GM23338 (cell line): ENCODE measurements around the gene NPY. TPM values are rescaled to one million over a fixed set of nuclear protein-coding genes. Genes with fewer than 3 reads are reported as not detected.

Source experiments
- ATAC-seq: fragments of 200-7000 bp; cut with Tn5 transposase; 3 replicates; pipeline ENCODE4 v1.9.1; 2020
- DNase-seq: peaks from one replicate; pipeline ENCODE4 v3.0.0-alpha.2; 2015; ENCODE audit warnings: low spot score
- H2AFZ ChIP-seq: fragments of 200-600 bp; sonication (generic); 2 replicates; pipeline ENCODE4 v1.8.0; 2016; ENCODE audit warnings: antibody characterized with exemption, mild to moderate bottlenecking, moderate library complexity
- H3F3A ChIP-seq: fragments of 200-600 bp; sonication (generic); replicated peaks from 2 replicates; pipeline ENCODE4 v1.8.0; 2017; ENCODE audit warnings: antibody characterized with exemption, mixed run types, low read depth
- H3K27ac ChIP-seq: fragments of 200-600 bp; sonication (generic); 2 replicates; pipeline ENCODE4 v1.6.1; 2016; ENCODE audit warnings: low read depth
- H3K27me3 ChIP-seq: fragments of 200-600 bp; sonication (generic); 2 replicates; pipeline ENCODE4 v1.8.0; 2016; ENCODE audit warnings: mild to moderate bottlenecking, mixed run types, moderate library complexity; ENCODE audit not compliant: insufficient read depth
- H3K36me3 ChIP-seq: fragments of 200-600 bp; sonication (generic); 2 replicates; pipeline ENCODE4 v1.8.0; 2016; ENCODE audit warnings: mild to moderate bottlenecking; ENCODE audit not compliant: insufficient read depth
- H3K4me1 ChIP-seq: fragments of 200-600 bp; sonication (generic); 2 replicates; pipeline ENCODE4 v1.8.0; 2016; ENCODE audit warnings: mild to moderate bottlenecking, moderate library complexity; ENCODE audit not compliant: insufficient read depth
- H3K4me2 ChIP-seq: fragments of 200-600 bp; sonication (generic); 2 replicates; pipeline ENCODE4 v1.7.1; 2017; ENCODE audit warnings: mixed run types
- H3K4me3 ChIP-seq: fragments of 200-600 bp; sonication (generic); 2 replicates; pipeline ENCODE4 v1.6.1; 2016; ENCODE audit warnings: mixed run types
- H3K79me2 ChIP-seq: fragments of 200-600 bp; sonication (generic); replicated peaks from 2 replicates; pipeline ENCODE4 v1.8.0; 2017; ENCODE audit warnings: mild to moderate bottlenecking; ENCODE audit not compliant: insufficient read depth
- H3K9me2 ChIP-seq: fragments of 200-600 bp; sonication (generic); 2 replicates; pipeline ENCODE4 v1.8.0; 2017; ENCODE audit not compliant: insufficient read depth
- H4K20me1 ChIP-seq: fragments of 200-600 bp; sonication (generic); replicated peaks from 2 replicates; pipeline ENCODE4 v1.8.0; 2017; ENCODE audit warnings: mild to moderate bottlenecking; ENCODE audit not compliant: insufficient read depth
- H3K27ac Mint-ChIP-seq: 2 replicates; pipeline ENCODE4 v1.8.0; 2020; ENCODE audit warnings: inconsistent platforms, mild to moderate bottlenecking, moderate library complexity, mixed read lengths
- H3K27me3 Mint-ChIP-seq: 3 replicates; pipeline ENCODE4 v1.8.0; 2022; ENCODE audit warnings: low read depth, mild to moderate bottlenecking, moderate library complexity, mixed read lengths, inconsistent platforms; ENCODE audit not compliant: insufficient read depth, poor library complexity
- H3K36me3 Mint-ChIP-seq: 3 replicates; pipeline ENCODE4 v1.8.0; 2021; ENCODE audit warnings: low read depth, mild to moderate bottlenecking, inconsistent platforms, moderate library complexity, mixed read lengths
- H3K4me1 Mint-ChIP-seq: 3 replicates; pipeline ENCODE4 v1.8.0; 2020; ENCODE audit warnings: mild to moderate bottlenecking, inconsistent platforms, mixed read lengths
- H3K4me3 Mint-ChIP-seq: 3 replicates; pipeline ENCODE4 v1.8.0; 2021; ENCODE audit warnings: moderate library complexity, mild to moderate bottlenecking, inconsistent platforms, mixed read lengths
- H3K9me3 Mint-ChIP-seq: 3 replicates; pipeline ENCODE4 v1.8.0; 2020; ENCODE audit warnings: moderate library complexity, mild to moderate bottlenecking, inconsistent platforms, mixed read lengths
- CREB1 ChIP-seq: fragments of 250-450 bp; sonication (Bioruptor Pico); IDR thresholded peaks from 2 replicates; pipeline ENCODE4 v1.5.0; 2020; ENCODE audit warnings: low read depth, mild to moderate bottlenecking, moderate library complexity
- JUNB ChIP-seq: IDR thresholded peaks from one replicate; pipeline ENCODE4 v1.6.1; 2016; ENCODE audit warnings: antibody characterized with exemption; ENCODE audit not compliant: unreplicated experiment
- NANOG ChIP-seq: IDR thresholded peaks from 2 replicates; pipeline ENCODE4 v1.6.1; 2016; ENCODE audit warnings: antibody characterized with exemption, borderline replicate concordance
- POLR2AphosphoS5 ChIP-seq: IDR thresholded peaks from 2 replicates; pipeline ENCODE4 v1.6.1; 2016; ENCODE audit warnings: antibody characterized with exemption, low read depth
- STAT1 ChIP-seq: IDR thresholded peaks from one replicate; pipeline ENCODE4 v1.6.1; 2016; ENCODE audit warnings: antibody characterized with exemption; ENCODE audit not compliant: unreplicated experiment
- ZNF114 ChIP-seq: fragments of 250-450 bp; sonication (Bioruptor Pico); IDR thresholded peaks from 2 replicates; pipeline ENCODE4 v1.5.0; 2020; ENCODE audit warnings: mild to moderate bottlenecking, moderate library complexity
- ZNF331 ChIP-seq: fragments of 250-450 bp; sonication (Bioruptor Pico); IDR thresholded peaks from 2 replicates; pipeline ENCODE4 v1.5.0; 2020; ENCODE audit warnings: low read depth, mild to moderate bottlenecking, moderate library complexity
- polyA plus RNA-seq: library from polyadenylated mRNA; unstranded; fragments of >200 nt; fragmentation: Nextera tagmentation; extraction: Ambion mirVana; gene quantifications from 2 replicates; pipeline ENCODE4 v1.2.1, GENCODE V29; 2016
- total RNA-seq: library from RNA; depleted of rRNA; stranded (reverse); fragments of >200 nt; shearing (Covaris generic); gene quantifications from 2 replicates; pipeline ENCODE4 v1.2.3, GENCODE V29; 2014
- TF ChIP-seq, protein P1 (sequence below): IDR thresholded peaks from 2 replicates; pipeline ENCODE4 v1.6.1; 2016; ENCODE audit warnings: antibody characterized with exemption
- TF ChIP-seq, protein P2 (sequence below): IDR thresholded peaks from one replicate; pipeline ENCODE4 v1.6.1; 2018; ENCODE audit warnings: antibody characterized with exemption; ENCODE audit not compliant: unreplicated experiment
- TF ChIP-seq, protein P3 (sequence below), 2 experiments: fragments of 200-600 bp in 1 of 2; sonication (generic) in 1 of 2; conservative IDR thresholded peaks; 2 replicates each; pipeline versions ENCODE4 v1.5.1 to v1.6.1; 2016 to 2017; ENCODE audit warnings: antibody characterized with exemption in 2 of 2, low read depth in 2 of 2, mild to moderate bottlenecking in 2 of 2, moderate library complexity in 1 of 2

NPY gene
- total and polyA plus RNA-seq, 2 experiments from 2014 or later, result 7.0 TPM; not detected in 1

DNA sequence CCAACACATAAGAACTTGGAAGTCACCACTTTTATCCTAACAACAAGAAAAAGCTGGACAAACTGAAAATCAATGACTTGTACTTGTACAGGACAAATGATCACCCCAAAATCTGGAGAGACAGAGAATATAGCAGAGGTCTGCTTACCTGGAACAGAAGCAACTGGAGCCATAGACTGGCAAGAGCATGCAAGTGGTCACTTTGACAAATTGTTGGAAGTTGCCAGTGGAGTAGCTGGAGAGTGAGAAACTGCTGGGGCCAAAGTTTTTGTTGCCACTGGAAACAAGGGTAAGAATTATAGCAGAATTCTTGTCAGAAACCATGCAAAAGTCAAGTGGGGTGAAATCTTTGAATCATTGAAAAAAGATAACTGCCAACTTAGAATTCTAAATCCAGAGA, 35.2 kb downstream of the NPY start:
- Histone ChIP-seq H4K20me1 (no peaks in the 10 kb centered on the region), H3K79me2 (no peaks in the 10 kb centered on the region), H3K4me2 (no peak overlapping the region), H3K36me3 (no peaks in the 10 kb centered on the region), H3K27me3 (no peaks in the 10 kb centered on the region), H3K4me3 (no peak overlapping the region), H3F3A (no peaks in the 10 kb centered on the region), H3K27ac (no peak overlapping the region), H3K4me1 (peaks cover 32% of the 10 kb centered on the region), H2AFZ (no peak overlapping the region), H3K9me2 (no peaks in the 10 kb centered on the region)
- Mint-ChIP-seq H3K36me3 (peaks cover 6% of the 10 kb centered on the region; the same call in 1 of the 3 replicates), H3K4me3 (no peak overlapping the region), H3K27me3 (peaks cover 1% of the 10 kb centered on the region), H3K9me3 (no peaks in the 10 kb centered on the region), H3K27ac (no peak overlapping the region), H3K4me1 (peaks cover 43% of the 10 kb centered on the region)
- TF ChIP-seq ZNF331 (CRISPR knock-in tag), result no peak
- no peak for TF ChIP-seq POLR2AphosphoS5
- TF ChIP-seq ZNF114 (CRISPR knock-in tag), result no peak
- TF ChIP-seq, protein P1, sequence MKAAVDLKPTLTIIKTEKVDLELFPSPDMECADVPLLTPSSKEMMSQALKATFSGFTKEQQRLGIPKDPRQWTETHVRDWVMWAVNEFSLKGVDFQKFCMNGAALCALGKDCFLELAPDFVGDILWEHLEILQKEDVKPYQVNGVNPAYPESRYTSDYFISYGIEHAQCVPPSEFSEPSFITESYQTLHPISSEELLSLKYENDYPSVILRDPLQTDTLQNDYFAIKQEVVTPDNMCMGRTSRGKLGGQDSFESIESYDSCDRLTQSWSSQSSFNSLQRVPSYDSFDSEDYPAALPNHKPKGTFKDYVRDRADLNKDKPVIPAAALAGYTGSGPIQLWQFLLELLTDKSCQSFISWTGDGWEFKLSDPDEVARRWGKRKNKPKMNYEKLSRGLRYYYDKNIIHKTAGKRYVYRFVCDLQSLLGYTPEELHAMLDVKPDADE, result no peak
- no peak for TF ChIP-seq STAT1
- TF ChIP-seq, protein P2, sequence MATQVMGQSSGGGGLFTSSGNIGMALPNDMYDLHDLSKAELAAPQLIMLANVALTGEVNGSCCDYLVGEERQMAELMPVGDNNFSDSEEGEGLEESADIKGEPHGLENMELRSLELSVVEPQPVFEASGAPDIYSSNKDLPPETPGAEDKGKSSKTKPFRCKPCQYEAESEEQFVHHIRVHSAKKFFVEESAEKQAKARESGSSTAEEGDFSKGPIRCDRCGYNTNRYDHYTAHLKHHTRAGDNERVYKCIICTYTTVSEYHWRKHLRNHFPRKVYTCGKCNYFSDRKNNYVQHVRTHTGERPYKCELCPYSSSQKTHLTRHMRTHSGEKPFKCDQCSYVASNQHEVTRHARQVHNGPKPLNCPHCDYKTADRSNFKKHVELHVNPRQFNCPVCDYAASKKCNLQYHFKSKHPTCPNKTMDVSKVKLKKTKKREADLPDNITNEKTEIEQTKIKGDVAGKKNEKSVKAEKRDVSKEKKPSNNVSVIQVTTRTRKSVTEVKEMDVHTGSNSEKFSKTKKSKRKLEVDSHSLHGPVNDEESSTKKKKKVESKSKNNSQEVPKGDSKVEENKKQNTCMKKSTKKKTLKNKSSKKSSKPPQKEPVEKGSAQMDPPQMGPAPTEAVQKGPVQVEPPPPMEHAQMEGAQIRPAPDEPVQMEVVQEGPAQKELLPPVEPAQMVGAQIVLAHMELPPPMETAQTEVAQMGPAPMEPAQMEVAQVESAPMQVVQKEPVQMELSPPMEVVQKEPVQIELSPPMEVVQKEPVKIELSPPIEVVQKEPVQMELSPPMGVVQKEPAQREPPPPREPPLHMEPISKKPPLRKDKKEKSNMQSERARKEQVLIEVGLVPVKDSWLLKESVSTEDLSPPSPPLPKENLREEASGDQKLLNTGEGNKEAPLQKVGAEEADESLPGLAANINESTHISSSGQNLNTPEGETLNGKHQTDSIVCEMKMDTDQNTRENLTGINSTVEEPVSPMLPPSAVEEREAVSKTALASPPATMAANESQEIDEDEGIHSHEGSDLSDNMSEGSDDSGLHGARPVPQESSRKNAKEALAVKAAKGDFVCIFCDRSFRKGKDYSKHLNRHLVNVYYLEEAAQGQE, result no peak
- no peak for TF ChIP-seq NANOG
- no peak for TF ChIP-seq CREB1 (CRISPR knock-in tag)
- TF ChIP-seq, protein P3, sequence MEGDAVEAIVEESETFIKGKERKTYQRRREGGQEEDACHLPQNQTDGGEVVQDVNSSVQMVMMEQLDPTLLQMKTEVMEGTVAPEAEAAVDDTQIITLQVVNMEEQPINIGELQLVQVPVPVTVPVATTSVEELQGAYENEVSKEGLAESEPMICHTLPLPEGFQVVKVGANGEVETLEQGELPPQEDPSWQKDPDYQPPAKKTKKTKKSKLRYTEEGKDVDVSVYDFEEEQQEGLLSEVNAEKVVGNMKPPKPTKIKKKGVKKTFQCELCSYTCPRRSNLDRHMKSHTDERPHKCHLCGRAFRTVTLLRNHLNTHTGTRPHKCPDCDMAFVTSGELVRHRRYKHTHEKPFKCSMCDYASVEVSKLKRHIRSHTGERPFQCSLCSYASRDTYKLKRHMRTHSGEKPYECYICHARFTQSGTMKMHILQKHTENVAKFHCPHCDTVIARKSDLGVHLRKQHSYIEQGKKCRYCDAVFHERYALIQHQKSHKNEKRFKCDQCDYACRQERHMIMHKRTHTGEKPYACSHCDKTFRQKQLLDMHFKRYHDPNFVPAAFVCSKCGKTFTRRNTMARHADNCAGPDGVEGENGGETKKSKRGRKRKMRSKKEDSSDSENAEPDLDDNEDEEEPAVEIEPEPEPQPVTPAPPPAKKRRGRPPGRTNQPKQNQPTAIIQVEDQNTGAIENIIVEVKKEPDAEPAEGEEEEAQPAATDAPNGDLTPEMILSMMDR (conservative IDR thresholded peaks at IDR 0.05; ENCODE audit: low read depth in 2 of 2), result no peak
- no peak for DNase-seq
- ATAC-seq, result no peak

DNA sequence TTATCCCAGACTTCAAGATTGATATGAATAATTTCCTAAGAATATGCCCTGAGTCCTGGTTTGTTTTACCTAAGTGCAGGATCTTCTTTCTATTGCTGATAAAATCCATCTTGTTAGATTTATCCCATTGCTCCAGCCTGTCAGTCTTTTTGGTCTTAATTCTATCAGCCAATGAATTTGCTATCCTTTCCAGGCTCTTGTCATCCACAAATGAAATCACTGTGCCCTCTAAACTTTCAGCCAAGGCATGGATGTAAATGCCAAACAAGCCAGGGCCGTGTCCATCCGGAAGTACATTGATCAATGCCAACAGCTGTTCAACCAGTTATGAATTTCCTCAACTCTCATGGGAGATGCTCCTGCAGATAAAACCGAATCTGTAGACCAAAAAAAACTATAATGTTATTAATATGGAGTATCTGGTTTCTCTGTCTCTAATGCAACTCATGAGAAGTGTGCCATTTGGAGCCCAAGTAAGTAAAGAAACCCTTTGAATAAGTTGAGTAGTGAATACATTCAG, 40.0 kb downstream of the NPY start:
- no peak for ATAC-seq
- Histone ChIP-seq H3K4me3 (no peak overlapping the region), H3K27me3 (no peaks in the 10 kb centered on the region), H3K4me2 (no peak overlapping the region), H3K36me3 (no peaks in the 10 kb centered on the region), H4K20me1 (no peaks in the 10 kb centered on the region), H3K27ac (no peak overlapping the region), H2AFZ (no peak overlapping the region), H3K9me2 (no peaks in the 10 kb centered on the region), H3F3A (no peaks in the 10 kb centered on the region), H3K79me2 (no peaks in the 10 kb centered on the region), H3K4me1 (peaks cover 6% of the 10 kb centered on the region; the same call in 1 of the 2 replicates)
- Mint-ChIP-seq H3K4me1 (peaks cover 9% of the 10 kb centered on the region), H3K27ac (no peak overlapping the region), H3K27me3 (no peaks in the 10 kb centered on the region), H3K4me3 (no peak overlapping the region), H3K36me3 (peaks cover 3% of the 10 kb centered on the region; the same call in 1 of the 3 replicates), H3K9me3 (no peaks in the 10 kb centered on the region)
- DNase-seq, result no peak
- TF ChIP-seq ZNF114 (CRISPR knock-in tag), result no peak
- TF ChIP-seq JUNB, result no peak
- no peak for TF ChIP-seq ZNF331 (CRISPR knock-in tag)
